Prostate gland (tissue), 2 donors: ENCODE results near the gene MYCBP2. TPM values are rescaled to one million over a fixed set of nuclear protein-coding genes. Genes with fewer than 3 reads are reported as not detected.
"Not testable (repeated sequence)": the region's sequence is repeated elsewhere in the genome, so short reads cannot be mapped to it uniquely, and the experiment has no call there.

Source experiments
- DNase-seq: peaks from one replicate; pipeline ENCODE4 v3.0.0-alpha.2; 2019; ENCODE audit warnings: low spot score
- H3K27ac ChIP-seq, 2 donors: fragments of 200-600 bp; sonication (generic); 2 replicates each; pipeline ENCODE4 v1.5.1; 2017 to 2019
- H3K27me3 ChIP-seq: fragments of 200-600 bp; sonication (generic); replicated peaks from 2 replicates; pipeline ENCODE4 v1.5.1; 2019; ENCODE audit not compliant: insufficient read depth
- H3K36me3 ChIP-seq, 2 donors: fragments of 200-600 bp; sonication (generic); 1 replicate in 1 of 2; 2 replicates in 1 of 2; pipeline versions ENCODE4 v1.5.1 to v1.8.1; 2017 to 2019
- H3K4me1 ChIP-seq: fragments of 200-600 bp; sonication (generic); replicated peaks from 2 replicates; pipeline ENCODE4 v1.5.1; 2019
- H3K4me3 ChIP-seq, 2 donors: fragments of 200-600 bp; sonication (generic); 2 replicates each; pipeline ENCODE4 v1.5.1; 2017 to 2019
- H3K9me3 ChIP-seq: fragments of 200-600 bp; sonication (generic); 2 replicates; pipeline ENCODE4 v1.5.1; 2017
- POLR2A ChIP-seq: fragments of 450-650 bp; IDR thresholded peaks from one replicate; pipeline ENCODE4 v1.6.1; 2016; ENCODE audit warnings: antibody characterized with exemption, mild to moderate bottlenecking
- POLR2AphosphoS5 ChIP-seq: sonication (generic); formaldehyde crosslinking; IDR thresholded peaks from one replicate; pipeline ENCODE4 v1.6.1; 2017; ENCODE audit warnings: antibody characterized with exemption
- WGBS: methylation state at CpG from one replicate; pipeline ENCODE4 v1.1.5; 2018; 5-methylcytosine and 5-hydroxymethylcytosine counted together
- intact Hi-C: fragments of 100-400 bp; cut with DNase I; formaldehyde crosslinking; loops from one replicate; pipeline ENCODE4 v1.14.2; 2022
- total RNA-seq, 2 donors: library from RNA; depleted of rRNA; stranded (reverse); fragments of >200 nt; gene quantifications; one replicate each; pipeline ENCODE4 v1.1.0, GENCODE V29; 2016
- TF ChIP-seq, protein P1 (sequence below), 4 experiments: fragments of 200-600 bp in 2 of 4; fragments of 450-650 bp in 2 of 4; sonication (generic) in 2 of 4; IDR thresholded peaks; 1 replicate in 3 of 4; 2 replicates in 1 of 4; pipeline ENCODE4 v1.5.1; 2016 to 2019; ENCODE audit warnings: antibody characterized with exemption in 4 of 4, mild to moderate bottlenecking in 2 of 4, moderate library complexity in 2 of 4

The MYCBP2 gene
- total RNA-seq, 2 donors from 2014 or later: 127 to 132 TPM

DNA sequence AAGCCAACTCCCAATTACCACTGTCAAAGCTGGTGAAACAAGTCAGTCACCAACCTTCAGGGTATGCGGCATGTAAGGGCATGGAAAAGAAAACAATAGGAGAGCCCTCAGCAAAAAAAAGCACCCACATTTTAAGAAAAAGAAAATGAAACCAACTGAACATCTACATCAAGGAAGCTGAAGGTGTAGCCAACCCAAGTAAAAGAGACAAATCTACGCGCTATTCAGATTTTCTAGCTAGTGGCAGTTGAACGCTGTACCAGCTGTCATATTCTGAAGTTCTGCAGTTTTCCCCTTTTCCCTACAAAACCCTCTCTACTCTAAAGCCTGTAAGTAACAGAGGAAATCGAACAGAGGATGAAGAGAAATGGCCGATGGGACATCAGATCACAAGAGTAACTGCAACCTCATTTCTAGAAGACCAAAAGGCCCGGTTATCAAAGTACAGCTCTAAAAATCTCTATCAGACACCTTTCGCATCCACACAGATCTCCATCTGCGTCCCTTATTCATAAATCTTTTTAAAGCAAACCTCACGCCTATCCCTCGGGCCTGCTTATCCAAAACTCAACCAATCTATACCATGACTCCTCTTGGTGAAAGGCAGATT, 1.4 kb downstream of the MYCBP2 start:
- Histone ChIP-seq H3K27me3 (no peaks in the 10 kb centered on the region), H3K4me3 (peak overlapping the region; percentile 88 to 91), H3K9me3 (no peaks in the 10 kb centered on the region), H3K27ac (peak overlapping the region; percentile 81 to 91), H3K4me1 (no peaks in the 10 kb centered on the region), H3K36me3 (no peaks in the 10 kb centered on the region)
- 5% methylated on average over 11 of the region's 11 CpGs for WGBS
- TF ChIP-seq POLR2A (no peak), POLR2AphosphoS5 (peak; percentile 18)
- TF ChIP-seq, protein P1, sequence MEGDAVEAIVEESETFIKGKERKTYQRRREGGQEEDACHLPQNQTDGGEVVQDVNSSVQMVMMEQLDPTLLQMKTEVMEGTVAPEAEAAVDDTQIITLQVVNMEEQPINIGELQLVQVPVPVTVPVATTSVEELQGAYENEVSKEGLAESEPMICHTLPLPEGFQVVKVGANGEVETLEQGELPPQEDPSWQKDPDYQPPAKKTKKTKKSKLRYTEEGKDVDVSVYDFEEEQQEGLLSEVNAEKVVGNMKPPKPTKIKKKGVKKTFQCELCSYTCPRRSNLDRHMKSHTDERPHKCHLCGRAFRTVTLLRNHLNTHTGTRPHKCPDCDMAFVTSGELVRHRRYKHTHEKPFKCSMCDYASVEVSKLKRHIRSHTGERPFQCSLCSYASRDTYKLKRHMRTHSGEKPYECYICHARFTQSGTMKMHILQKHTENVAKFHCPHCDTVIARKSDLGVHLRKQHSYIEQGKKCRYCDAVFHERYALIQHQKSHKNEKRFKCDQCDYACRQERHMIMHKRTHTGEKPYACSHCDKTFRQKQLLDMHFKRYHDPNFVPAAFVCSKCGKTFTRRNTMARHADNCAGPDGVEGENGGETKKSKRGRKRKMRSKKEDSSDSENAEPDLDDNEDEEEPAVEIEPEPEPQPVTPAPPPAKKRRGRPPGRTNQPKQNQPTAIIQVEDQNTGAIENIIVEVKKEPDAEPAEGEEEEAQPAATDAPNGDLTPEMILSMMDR (IDR thresholded peaks at IDR 0.05): no peak
- intact Hi-C loops: loop anchor here (10.0 kb wide), 1 partner anchor 61 kb away; no protein-coding TSS in a partner anchor
- DNase-seq: no peak

DNA sequence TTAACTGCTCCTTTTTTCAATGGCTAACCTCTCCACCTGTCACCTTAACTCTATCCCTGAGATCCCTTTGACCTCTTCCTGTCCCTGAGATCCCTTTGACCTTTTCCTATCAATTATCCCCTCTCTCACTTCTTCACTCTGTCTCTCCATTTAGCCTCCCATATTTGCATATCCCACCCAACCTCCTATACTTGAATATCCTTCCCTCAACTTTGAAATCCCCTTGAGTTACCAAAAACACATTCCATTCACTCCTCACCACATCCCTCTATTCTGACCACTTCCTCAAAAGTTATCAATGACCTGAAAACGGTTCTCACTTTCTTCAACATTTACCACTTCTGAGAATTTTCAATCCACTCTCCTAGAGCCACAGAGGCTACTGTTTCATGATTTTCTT, 3.0 kb downstream of the MYCBP2 start:
- WGBS: 89% methylated on average over 1 of the region's 1 CpG
- TF ChIP-seq, protein P1 (IDR thresholded peaks at IDR 0.05): no peak
- no peak for TF ChIP-seq POLR2AphosphoS5
- TF ChIP-seq POLR2A: no peak

DNA sequence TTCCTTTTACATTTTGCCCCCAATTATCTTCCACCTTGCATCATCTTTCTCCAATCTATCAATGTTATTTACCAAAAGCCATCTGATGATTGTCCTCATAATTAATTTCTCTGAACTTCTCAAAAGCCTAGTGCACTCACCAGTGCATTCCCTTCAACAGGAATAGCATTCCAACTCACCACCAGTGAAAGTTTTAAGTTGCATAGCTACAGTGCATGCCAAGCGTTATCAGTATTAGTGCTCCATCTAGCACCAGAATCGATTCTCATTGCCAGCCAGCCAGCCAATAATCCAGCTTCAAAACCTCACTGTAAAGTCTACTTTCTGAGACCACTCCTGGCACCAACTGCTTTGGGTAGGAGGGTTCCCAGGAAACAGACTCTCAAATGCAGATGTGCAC, 7.4 kb downstream of the MYCBP2 start:
- no peaks in the 10 kb centered on the region for H3K4me1 ChIP-seq
- no peak for TF ChIP-seq POLR2A
- WGBS: 90% methylated on average over 2 of the region's 2 CpGs

More for the DNA sequence above, 3.0 kb downstream of the MYCBP2 start:
- Histone ChIP-seq H3K4me1 (no peaks in the 10 kb centered on the region), H3K4me3 (no peak overlapping the region), H3K36me3 (no peaks in the 10 kb centered on the region), H3K27ac (no peak overlapping the region), H3K9me3 (no peaks in the 10 kb centered on the region), H3K27me3 (no peaks in the 10 kb centered on the region)
- intact Hi-C loops: loop anchor here (10.0 kb wide), 1 partner anchor 59 kb away; no protein-coding TSS in a partner anchor
- no peak for DNase-seq

DNA sequence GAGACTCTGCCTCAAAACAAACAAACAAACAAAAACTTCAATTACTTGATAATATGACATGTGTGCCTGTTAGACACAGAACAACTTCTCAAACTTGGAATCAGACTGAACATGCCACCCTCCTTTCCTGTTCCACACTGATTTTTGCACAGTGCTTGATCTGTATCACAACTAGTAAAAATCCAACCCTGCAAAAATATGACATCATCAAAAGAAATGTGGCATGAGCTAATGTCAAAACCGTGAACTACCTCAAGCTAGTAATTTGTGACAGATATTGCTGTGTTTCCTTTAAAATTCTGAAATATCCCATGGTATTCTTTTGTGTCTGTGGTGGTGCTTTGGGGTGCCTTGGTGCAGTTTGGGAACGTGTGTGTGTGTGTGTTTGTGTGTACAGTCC, 8.2 kb downstream of the MYCBP2 start:
- TF ChIP-seq POLR2A (no peak), POLR2AphosphoS5 (no peak)
- TF ChIP-seq, protein P1 (IDR thresholded peaks at IDR 0.05): no peak
- no peaks in the 10 kb centered on the region for H3K36me3 ChIP-seq
- no peak overlapping the region for H3K27ac ChIP-seq
- H3K27me3 ChIP-seq: no peaks in the 10 kb centered on the region
- H3K4me1 ChIP-seq: no peaks in the 10 kb centered on the region
- intact Hi-C loops: no loop called here
- no peak overlapping the region for H3K4me3 ChIP-seq
- H3K9me3 ChIP-seq: no peaks in the 10 kb centered on the region
- no peak for DNase-seq
- 65% methylated on average over 2 of the region's 2 CpGs for WGBS

More for the DNA sequence above, 7.4 kb downstream of the MYCBP2 start:
- Histone ChIP-seq H3K4me3 (no peak overlapping the region), H3K36me3 (no peaks in the 10 kb centered on the region), H3K27me3 (no peaks in the 10 kb centered on the region), H3K9me3 (no peaks in the 10 kb centered on the region), H3K27ac (no peak overlapping the region)
- intact Hi-C loops: no loop called here
- no peak for DNase-seq

- H3K4me3 ChIP-seq: no peak overlapping the region
- no peaks in the 10 kb centered on the region for H3K27me3 ChIP-seq
- TF ChIP-seq POLR2AphosphoS5 (no peak), POLR2A (no peak)
- TF ChIP-seq, protein P1 (IDR thresholded peaks at IDR 0.05): no peak
- no peaks in the 10 kb centered on the region for H3K4me1 ChIP-seq
- intact Hi-C loops: no loop called here
- peak overlapping the region in 1 of 2 donors; percentile 32 for H3K27ac ChIP-seq
- WGBS: 77% methylated on average over 4 of the region's 4 CpGs
- no peaks in the 10 kb centered on the region for H3K36me3 ChIP-seq
- H3K9me3 ChIP-seq: no peaks in the 10 kb centered on the region
- no peak for DNase-seq
Observed at GRCh38 chr13:77316430-77316829, 10.5 kb downstream of the MYCBP2 start.

DNA sequence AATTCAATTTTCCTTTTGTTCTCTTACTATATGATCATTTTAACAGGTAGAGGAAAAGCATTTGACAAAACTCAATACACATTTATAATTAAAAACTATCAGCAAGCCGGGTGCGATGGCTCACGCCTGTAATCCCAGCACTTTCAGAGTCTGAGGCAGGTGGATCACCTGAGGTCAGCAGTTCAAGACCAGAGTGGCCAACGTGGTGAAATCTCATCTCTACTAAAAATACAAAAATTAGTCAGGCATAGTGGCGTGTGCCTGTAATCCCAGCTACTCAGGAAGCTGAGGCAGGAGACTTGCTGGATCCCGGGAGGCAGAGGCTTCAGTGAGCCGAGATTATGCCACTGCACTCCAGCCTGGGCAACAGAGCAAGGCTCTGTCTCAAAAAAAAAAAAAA, 11.4 kb downstream of the MYCBP2 start:
- DNase-seq, H3K4me3 ChIP-seq, H3K36me3 ChIP-seq, intact Hi-C loops, H3K27me3 ChIP-seq, H3K9me3 ChIP-seq, H3K27ac ChIP-seq, H3K4me1 ChIP-seq: not testable (repeated sequence)
- 89% methylated on average over 7 of the region's 7 CpGs for WGBS
